SW 1271 (cell line): Measurements from ENCODE around the gene PLCB1.
A peak's percentile ranks its signal among the peaks of the same experiment; 100 is the strongest.
"Not testable (repeated sequence)": the region's sequence is repeated elsewhere in the genome, so short reads cannot be mapped to it uniquely, and the experiment has no call there.

Experiments
- DNase-seq, 2 experiments: peaks; one replicate each; lab custom pipeline; 2025; lab: John Stamatoyannopoulos, UW

PLCB1 gene

DNA sequence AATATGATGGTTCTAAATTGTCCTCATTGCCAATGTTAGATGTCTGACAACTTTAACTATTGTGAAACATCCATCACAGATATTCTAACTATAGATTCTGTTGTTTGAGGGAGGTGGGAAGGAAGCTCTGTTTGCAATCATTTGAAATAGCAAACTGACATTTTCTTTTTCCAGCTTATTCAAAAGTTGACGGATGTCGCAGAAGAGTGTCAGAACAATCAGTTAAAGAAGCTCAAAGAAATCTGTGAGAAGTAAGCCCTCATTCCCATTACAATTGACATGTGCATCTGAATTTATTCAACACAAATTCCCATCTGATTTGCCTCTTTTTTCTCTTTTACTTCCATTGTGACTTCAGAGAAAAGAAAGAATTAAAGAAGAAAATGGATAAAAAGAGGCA lies 656.2 kb downstream of the PLCB1 start:
- DNase-seq = no peak

DNA sequence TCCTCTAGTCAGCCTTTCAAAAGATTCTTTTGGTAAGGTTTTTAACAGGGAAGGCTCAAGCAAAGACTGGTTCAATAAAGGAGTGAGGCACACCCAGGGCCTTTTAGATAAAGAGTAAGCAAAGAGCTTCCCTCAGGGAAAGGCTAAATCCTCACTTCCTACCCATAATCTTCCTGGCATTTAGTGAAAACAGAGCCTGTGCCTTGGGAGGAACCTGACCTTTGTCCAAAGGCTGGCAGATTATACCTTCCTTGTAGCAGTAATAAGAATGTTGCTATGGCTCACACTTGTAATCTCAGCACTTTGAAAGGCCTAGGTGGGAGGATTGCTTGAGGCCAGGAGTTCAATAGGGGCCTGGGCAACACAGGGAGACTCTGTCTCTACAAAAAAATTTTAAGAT lies 656.8 kb downstream of the PLCB1 start:
- no peak for DNase-seq

DNA sequence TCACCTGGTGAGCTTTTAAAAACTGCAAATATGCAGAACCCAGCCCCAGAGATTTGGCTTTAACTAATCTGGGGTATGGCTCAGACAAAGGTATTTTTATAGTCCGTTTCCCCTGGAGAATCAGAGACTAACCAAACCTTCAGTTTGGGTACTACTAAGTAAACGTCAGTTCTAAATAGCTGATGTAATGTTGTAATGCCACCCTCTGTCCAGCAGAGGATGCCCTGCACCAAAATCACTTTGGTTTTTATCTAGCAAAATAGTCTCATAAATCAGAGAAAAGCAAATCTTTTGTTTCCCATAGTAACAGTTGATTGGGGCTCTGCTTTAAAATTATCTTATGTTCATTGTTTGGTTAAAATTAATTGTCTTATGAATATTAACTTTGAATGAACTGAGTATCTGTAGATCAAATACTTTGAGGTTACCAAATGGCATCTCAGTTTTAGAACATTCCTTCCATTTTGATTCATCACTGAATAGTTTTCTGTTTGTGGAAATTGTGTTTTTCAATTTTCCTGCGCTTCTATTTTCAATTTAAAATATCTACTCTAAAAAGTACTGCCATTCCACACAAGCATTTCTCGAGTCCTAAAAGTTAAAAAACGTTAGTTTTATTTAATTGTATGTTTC lies 658.5 kb downstream of the PLCB1 start:
- DNase-seq = peak in 1 of 2 experiments; percentile 49

DNA sequence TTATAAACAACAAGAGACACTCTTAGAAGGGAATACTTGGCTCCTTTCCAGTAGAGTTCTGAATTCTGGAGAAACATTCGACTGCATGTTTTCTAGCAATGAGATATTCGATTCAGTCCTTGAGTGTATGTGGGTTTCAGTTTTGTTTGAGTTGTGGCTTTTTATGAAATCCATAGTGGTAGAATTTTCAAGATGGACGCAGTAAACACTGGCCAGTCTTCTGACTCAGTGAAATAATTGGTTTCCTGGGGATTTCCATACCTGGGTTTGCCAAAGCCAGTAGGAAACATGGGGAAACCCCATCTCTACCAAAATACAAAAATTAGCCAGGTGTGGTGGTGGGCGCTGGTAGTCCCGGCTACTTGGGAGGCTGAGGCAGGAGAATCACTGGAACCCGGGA lies 663.3 kb downstream of the PLCB1 start:
- no peak for DNase-seq

DNA sequence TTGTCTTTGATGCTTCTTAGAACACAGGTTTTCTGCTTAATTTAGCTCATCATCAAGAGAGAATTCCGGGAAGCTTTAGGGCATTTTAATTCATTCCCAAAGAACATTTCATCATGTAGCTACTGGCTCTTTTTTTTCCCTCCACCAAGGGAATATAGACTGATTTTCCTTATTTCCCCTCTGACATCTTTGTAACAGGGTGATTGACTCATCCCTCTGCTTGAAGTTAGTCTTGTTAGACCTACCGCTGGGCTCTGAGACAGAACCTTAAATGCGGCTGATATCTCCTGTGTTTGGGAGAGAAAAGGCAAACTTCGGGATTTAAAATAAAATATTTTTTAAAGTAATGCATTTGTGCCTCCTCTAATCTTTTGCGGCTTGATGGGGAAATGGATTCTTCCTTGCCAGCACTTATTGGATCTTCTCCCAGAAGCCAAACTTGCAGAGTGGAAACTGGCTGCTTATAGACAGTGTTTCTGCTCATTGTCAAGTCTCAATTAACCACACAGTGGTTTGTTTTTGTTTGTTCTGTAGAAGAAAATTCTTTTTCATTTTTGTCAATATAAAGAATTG lies 664.1 kb downstream of the PLCB1 start:
- DNase-seq = no peak

DNA sequence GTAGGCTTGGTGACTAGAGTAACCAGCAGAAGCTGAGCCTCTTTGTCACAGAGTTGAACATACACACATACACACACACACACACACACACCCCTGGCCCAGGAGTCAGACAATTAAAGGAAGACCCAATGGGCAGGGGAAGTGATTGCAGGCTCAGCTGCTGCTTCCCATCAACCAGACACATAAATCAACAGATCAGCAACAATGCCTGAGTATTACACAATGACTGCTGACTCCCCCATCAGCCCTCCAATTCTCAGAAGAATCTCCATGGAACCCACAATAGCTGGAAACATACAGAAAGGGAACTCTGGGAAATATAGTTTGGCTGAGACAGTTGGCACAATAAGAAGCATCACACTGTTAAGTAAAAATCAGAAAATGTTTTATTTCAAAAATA lies 666.4 kb downstream of the PLCB1 start:
- DNase-seq = no peak

DNA sequence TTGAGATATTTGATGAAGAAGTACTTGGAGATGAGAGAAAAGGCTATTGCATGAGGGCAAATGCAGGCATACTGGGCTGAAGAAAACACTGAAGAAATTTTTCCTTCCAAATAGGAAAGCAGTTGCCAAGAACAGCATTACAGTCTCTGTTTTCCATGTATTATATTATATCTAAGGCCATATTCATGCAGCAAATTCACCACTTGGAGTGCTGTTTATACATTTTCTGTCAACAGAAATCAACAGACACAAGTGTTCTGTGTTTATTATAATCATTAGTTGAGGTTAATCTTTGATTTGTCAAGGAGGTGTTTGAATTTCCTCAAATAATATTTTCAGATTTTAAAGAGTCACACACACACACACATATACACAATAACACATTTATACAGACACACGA lies 668.0 kb downstream of the PLCB1 start:
- DNase-seq = peak in 1 of 2 experiments; percentile 15

DNA sequence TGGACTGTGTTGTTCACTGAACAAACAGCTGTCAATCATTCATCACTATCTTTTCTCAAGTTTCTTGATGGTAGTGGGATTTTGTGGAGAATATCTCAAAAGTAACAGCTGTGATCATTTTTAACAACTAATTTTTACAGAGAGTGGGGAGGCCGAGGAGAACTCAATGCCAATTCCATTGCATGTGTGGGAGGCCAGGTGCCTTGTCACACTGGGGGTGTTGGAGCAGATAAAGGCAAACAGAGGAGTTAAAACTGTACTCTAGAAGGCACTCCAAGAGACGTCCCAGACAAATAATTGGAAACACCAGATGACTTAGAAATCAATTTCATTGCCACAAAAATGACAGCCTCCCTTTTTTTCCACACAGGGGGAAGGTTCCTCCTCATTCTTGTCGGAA lies 669.6 kb downstream of the PLCB1 start:
- no peak for DNase-seq

DNA sequence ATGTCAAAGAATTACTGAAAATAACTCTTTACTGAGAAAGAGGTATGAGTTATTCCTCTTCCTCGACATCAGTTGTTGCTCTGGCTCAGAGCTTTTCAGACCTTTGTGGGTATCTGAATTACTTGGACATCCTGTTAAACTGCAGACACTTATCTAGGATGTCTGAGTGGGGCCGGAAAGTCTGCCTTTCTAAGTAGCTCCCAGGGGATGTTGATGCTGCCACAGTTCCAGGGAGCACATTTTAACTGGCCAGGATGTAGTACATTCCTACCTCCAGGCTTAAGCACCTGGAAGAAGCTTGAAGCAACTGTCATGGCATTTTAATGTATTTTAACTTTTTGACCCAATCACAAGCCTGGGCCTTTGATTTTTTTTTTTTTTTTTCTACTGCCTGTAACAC lies 671.0 kb downstream of the PLCB1 start:
- DNase-seq = no peak

DNA sequence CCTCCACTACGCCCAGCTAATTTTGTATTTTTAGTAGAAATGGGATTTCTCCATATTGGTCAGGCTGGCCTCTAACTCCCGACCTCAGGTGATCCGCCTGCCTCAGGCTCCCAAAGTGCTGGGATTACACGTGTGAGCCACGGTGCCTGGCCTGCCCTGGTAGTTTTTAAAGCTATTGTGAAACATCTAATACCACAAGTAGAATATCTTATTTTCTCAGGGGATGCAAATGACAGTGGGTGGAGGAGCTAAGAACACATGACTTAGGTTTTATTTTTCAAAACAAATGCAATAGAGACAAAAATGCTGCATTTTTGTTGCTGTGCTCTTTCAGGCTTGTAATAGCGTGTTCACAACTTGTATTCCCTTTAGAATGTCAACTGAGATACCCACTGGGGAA lies 671.9 kb downstream of the PLCB1 start:
- no peak for DNase-seq

DNA sequence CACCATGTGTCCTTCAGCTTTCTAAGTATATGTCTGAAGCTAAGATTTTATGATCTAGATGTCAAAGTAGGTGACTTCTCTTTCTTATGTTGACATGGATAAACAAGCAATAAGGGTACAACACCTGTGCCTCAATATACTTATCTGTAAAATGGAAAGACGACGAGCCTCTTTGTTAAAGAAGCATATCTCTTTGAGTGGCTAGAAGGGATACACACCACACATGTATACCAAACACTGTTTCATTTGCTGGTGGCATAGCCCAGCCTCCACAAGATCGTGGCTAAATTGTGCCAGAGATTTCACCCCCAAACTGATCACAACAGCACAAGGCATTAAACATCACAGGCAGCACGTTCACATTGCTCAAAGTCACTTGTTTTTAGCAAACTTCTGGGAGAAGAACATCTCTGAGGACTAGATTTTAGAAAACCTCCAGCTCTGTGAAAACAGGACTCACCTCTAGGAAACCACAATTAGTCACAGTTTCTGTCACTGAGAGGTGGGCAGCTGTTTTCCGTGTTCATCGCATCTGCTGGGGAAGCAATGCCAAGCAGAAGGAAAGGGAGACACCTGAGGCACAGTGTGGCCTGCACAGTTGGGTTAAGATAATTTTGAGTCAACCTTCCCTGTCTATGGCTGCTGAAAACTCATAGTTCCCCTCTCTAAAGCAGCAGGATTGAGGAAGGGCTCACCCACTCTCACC lies 673.8 kb downstream of the PLCB1 start:
- DNase-seq = no peak

DNA sequence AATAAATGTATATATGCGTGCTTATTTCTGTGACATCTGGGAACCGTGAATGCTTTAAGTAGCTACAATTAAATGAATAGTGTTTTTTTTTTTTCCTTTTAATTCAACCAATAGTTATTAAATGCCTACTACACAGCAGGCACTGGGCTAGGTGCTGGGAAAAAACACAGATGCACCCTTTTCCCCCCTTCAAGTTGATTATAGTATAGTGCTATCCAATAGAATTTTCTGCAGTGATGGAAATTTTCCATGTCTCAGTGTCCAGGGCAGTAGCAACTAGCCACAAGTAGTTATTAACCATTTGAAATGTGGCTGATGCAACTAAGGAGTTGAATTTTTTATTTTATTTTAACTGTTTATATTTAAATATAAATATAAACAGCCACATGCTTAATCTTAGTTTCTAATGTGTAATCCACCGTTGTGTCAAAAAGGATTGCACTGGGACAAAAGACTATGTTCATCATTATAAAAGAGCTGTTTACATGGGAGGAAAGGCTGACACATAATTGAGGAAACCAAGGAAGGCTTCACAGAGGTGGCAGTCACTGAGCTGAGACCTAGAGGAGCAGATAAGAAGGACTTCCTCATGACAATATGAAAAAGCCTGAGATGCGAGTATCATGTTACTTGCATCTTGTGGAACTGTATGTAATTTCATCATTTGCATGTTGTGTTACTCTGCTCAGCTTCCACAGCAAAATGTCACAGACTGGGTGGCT lies 675.6 kb downstream of the PLCB1 start:
- no peak for DNase-seq

DNA sequence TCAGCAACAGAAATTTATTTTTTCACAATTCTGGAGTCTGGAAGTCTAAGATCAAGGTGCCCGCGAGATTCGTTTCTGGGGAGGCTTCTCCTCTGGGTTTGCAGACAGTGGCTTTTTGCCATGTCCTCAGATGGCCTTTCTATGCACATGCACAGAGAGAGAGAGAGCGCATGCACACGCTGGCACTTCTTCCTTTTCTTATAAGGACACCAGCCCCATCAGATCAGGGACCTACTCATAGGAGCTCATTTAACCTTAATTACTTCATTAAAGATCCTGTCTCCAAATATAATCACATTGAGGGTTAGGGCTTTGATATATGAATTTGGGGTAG lies 676.1 kb downstream of the PLCB1 start:
- no peak for DNase-seq

DNA sequence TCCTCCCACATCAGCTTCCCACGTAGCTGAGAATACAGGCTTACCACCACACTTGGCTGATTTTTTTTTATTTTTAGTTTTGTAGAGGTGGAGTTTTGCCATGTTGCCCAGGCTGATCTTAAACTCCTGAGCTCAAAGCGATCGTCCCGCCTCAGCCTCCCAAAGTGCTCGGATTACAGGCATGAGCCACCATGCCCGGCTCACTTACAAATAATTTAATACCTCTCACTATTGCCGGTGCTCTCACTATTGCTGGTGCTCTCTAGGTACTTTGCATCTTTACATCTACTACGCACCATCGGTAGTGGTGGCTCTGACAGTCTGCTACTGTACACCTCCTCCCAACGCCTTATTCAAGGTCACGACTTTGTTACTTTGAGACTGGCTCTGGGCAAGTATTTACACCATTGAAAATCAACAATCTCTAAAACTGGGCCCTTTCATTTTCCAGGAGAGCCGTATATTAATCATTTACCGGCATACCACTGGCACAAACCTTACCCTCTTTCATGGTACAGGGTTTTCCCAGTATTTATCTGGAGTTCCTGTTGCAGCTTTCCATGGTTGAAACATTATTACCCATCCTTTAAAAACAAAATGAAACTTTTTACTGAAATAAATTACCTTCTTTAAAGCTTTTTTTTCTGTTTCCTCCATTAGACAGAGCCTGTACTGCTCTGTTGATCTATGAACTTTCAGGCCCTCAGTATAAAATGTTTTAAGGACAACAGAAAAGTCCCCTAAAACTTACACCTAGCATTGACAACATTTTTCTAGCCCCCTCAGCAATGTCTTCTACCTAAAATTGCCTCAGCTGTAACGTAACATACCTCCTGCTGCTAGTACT lies 677.3 kb downstream of the PLCB1 start:
- no peak for DNase-seq

DNA sequence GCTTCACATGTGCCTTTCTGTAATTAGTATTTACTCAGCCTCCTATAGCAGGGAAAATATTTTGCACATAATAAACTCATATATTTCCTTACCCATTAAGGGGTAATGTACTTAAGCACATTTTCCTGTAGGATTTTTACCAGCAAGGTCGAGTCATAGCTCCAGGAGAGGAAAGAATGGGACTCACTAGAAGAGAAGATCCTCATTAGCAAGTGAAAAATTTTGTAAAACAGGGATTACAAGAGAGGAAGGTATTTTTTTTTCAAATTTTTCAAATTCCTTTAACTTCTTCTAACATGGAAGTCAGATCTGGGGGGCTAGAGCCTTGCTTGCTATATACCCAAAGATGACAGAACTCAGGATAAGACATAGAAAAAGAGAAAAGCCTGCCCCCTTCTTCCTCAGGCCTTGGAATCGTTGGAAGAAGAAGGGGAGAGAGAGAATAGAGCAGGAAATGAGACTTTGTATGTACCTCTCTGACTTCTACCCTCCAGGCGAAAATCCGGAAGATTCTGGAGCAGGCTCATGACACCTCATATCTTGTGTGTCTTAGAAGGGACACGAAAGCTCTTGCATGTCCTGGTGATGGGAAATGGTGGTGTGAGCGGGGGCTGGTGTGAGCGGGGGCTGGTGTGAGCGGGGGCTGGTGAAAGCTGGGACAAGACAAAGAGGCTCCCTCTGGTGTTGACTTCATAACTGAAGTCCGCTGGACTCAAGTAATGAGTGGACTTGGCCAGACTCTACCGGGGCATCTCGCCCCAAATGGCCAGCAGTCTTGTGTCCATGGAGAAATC lies 679.9 kb downstream of the PLCB1 start:
- no peak for DNase-seq

DNA sequence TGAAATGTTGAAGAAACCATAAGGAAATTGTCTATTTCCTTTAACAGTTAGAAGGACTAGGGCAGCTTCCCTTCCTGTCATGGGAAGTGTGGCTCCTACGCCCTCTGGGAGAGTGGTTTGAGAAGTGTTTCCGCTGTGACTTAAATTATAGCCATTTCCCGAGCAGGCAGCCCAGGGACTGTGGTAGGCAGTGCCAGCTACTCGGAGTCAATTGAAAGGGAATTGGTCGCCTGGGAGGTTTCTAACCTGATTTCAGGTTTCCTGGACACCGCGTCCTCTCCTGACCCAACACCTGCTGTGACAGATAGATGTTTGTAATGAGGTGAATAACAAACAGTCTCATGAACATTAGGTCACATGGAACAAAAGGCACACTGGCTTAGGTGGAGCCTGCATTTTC lies 680.8 kb downstream of the PLCB1 start:
- no peak for DNase-seq

DNA sequence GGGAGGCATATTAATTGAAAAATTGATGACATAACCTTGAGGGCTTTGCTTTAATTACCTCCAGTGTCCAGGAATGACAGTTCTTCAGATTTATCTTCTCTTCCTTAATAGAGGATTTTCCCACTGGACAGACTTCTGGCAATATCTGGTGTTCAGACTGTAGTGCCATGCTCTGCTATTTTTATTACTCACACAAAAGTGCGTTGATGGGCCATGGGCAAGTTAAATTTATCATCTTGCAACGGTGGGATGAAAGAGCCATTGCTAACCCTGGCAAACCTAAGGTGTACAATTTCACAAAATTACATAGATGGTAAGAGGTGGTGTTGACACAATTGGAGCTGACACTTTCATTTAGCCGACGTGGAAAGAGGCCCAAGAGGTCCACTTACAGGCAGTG lies 683.1 kb downstream of the PLCB1 start:
- DNase-seq = no peak

DNA sequence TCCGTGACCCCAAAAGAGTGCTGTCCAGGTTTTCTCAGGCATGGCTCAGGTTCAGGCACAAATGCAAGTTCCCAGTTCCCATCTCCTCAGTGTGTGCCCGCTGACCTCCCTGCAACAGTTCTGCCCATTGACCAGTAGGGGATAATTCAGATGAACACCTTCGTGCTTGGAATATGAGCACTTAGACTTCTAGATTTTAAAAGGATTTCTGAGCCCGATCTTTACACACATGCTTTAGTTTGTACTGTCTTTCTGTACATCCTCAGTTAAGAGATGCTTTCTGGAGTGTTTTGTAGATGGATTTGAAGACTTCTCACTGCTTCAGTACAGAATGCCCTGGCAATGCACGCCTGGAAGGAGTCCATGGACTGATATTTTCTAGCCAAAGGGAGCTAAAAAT lies 697.2 kb downstream of the PLCB1 start:
- peak in 1 of 2 experiments; percentile 9 for DNase-seq

DNA sequence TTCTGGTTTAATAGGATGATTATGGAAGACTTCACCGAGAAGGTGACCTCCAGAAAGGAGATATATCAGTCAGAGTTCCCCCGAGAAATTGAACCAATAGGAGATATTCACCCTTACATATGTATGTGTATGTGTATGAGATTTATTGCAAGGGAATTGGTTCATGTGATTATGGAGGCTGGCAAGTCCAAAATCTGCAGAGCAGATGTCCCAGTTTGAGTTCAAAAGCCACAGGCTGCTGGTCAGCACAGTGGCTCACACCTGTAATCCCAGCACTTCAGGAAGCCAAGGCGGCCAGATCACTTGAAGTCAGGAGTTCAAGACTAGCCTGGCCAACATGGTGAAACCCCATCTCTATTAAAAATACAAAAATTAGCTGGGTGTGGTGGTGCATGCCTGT lies 702.2 kb downstream of the PLCB1 start:
- DNase-seq = not testable (repeated sequence)

DNA sequence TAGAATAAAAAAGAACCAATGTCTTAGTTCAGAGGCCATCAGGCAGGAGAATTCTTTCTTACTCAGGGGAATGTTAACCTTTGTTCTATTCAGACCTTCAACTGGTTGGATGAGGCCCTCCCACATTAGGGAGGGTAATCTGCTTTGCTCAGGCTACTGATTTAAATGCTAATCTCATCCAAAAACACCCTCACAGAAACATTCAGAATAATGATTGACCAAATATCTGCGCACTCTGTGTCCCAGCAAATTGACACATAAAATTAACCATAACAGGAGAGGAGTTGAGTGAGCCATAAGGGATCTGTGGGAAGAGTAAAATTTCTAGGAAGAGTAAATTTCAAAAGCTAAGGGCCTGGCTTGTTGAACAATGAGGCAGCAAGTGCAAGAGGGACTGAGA lies 702.8 kb downstream of the PLCB1 start:
- no peak for DNase-seq

DNA sequence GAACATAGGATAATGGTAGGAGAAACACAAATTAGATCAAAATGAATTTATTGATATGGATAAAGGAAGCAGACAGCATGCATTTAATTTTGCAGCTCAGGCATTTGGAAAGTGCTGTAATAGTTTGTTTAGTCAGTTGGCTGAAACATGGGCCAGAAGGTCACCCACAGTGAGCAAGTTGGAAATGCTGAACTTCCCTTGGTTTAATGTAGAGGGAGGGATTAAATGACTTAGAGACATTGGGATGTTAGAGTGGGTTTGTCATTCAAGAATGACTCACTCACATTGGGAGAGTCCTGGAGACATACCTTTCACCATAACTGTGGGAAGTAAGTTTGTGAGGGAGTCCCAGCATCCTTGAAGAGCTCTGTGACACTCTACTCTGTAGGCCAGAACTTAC lies 705.3 kb downstream of the PLCB1 start:
- no peak for DNase-seq
